22Rv1 (cell line): ENCODE measurements around the gene TUBA3D.
"Not testable (repeated sequence)": the region's sequence is repeated elsewhere in the genome, so short reads cannot be mapped to it uniquely, and the experiment has no call there.

Experiments
- H3K27ac ChIP-seq: fragments of 450-650 bp; 2 replicates; pipeline ENCODE4 v1.5.1; 2017
- CTCF ChIP-seq: fragments of 450-650 bp; IDR thresholded peaks from 2 replicates; pipeline ENCODE4 v1.5.1; 2017; ENCODE audit warnings: mild to moderate bottlenecking
- ZFX ChIP-seq: fragments of 450-650 bp; IDR thresholded peaks from 2 replicates; pipeline ENCODE4 v1.6.1; 2017; ENCODE audit warnings: antibody characterized with exemption, borderline replicate concordance

Gene TUBA3D

GRCh38 chr2:131475831-131476230 is at the start of gene TUBA3D:
Gene TUBA3D, plus strand, starts transcription at chr2:131476119. Its CDS starts 81 bp downstream, at chr2:131476200.
- TF ChIP-seq ZFX, result no peak
- TF ChIP-seq CTCF, result no peak
- no peak within 1 kb of the TSS for H3K27ac ChIP-seq

- TF ChIP-seq ZFX, result no peak
- TF ChIP-seq CTCF, result no peak
- H3K27ac ChIP-seq, result no peak overlapping the region
Observed at GRCh38 chr2:131426727-131427126, 49.2 kb upstream of the TUBA3D start.

GRCh38 chr2:131431336-131431735 is 44.6 kb upstream of the TUBA3D start:
- no peak overlapping the region for H3K27ac ChIP-seq
- TF ChIP-seq CTCF (no peak), ZFX (no peak)

GRCh38 chr2:131440742-131441468 is 35.0 kb upstream of the TUBA3D start:
- H3K27ac ChIP-seq, result not testable (repeated sequence)

- not testable (repeated sequence) for H3K27ac ChIP-seq
Observed at GRCh38 chr2:131444736-131445514, 31.0 kb upstream of the TUBA3D start.

- not testable (repeated sequence) for H3K27ac ChIP-seq
Observed at GRCh38 chr2:131445515-131445797, 30.5 kb upstream of the TUBA3D start.

GRCh38 chr2:131445896-131446295 is 30.0 kb upstream of the TUBA3D start:
- H3K27ac ChIP-seq, result no peak overlapping the region
- TF ChIP-seq CTCF (no peak), ZFX (no peak)

- not testable (repeated sequence) for H3K27ac ChIP-seq
Observed at GRCh38 chr2:131447981-131448380, 27.9 kb upstream of the TUBA3D start.

GRCh38 chr2:131451265-131451949 is 24.5 kb upstream of the TUBA3D start:
- H3K27ac ChIP-seq, result not testable (repeated sequence)

GRCh38 chr2:131454914-131455313 is 21.0 kb upstream of the TUBA3D start:
- not testable (repeated sequence) for H3K27ac ChIP-seq

- H3K27ac ChIP-seq, result not testable (repeated sequence)
Observed at GRCh38 chr2:131467722-131468121, 8.2 kb upstream of the TUBA3D start.

GRCh38 chr2:131470944-131471343 is 5.0 kb upstream of the TUBA3D start:
- H3K27ac ChIP-seq, result not testable (repeated sequence)

GRCh38 chr2:131471624-131472023 is 4.3 kb upstream of the TUBA3D start:
- H3K27ac ChIP-seq, result not testable (repeated sequence)

- not testable (repeated sequence) for H3K27ac ChIP-seq
Observed at GRCh38 chr2:131473266-131473665, 2.7 kb upstream of the TUBA3D start.

GRCh38 chr2:131476363-131476762 is 444 bp downstream of the TUBA3D start:
- H3K27ac ChIP-seq, result not testable (repeated sequence)

GRCh38 chr2:131477227-131477626 is 1.3 kb downstream of the TUBA3D start:
- not testable (repeated sequence) for H3K27ac ChIP-seq
